HCT116 (cell line): ENCODE measurements around the gene MLC1.

ENCODE experiments used
- CEBPB ChIP-seq: IDR thresholded peaks from 2 replicates; pipeline ENCODE4 v1.6.1; 2012; ENCODE audit warnings: low read depth
- EZH2 ChIP-seq: fragments of 200-600 bp; sonication (generic); IDR thresholded peaks from 2 replicates; pipeline ENCODE4 v1.6.1; 2017; ENCODE audit warnings: antibody characterized with exemption, mixed run types
- EZH2phosphoT487 ChIP-seq: fragments of 200-600 bp; IDR thresholded peaks from 2 replicates; pipeline ENCODE4 v1.6.1; 2018; ENCODE audit warnings: antibody characterized with exemption, borderline replicate concordance
- JUND ChIP-seq: IDR thresholded peaks from 2 replicates; pipeline ENCODE4 v1.6.1; 2012
- POLR2A ChIP-seq: IDR thresholded peaks from 2 replicates; pipeline ENCODE4 v1.7.0; 2011; ENCODE audit warnings: borderline replicate concordance; ENCODE audit not compliant: insufficient read depth, insufficient read length; ENCODE audit errors: extremely low read depth
- RAD21 ChIP-seq: IDR thresholded peaks from 2 replicates; pipeline ENCODE4 v1.6.1; 2012; ENCODE audit warnings: low read depth, mild to moderate bottlenecking
- SIN3A ChIP-seq: IDR thresholded peaks from 2 replicates; pipeline ENCODE4 v1.6.1; 2012; ENCODE audit warnings: low read depth
- SP1 ChIP-seq: IDR thresholded peaks from 2 replicates; pipeline ENCODE4 v1.6.1; 2012; ENCODE audit warnings: low read depth
- YY1 ChIP-seq: IDR thresholded peaks from 2 replicates; pipeline ENCODE4 v1.6.1; 2011; ENCODE audit warnings: low read length, low read depth, moderate library complexity, mild to moderate bottlenecking; ENCODE audit not compliant: insufficient replicate concordance; ENCODE audit errors: extremely low read depth
- ZNF274 ChIP-seq: fragments of 200-500 bp; sonication (Bioruptor generic); IDR thresholded peaks from 2 replicates; pipeline ENCODE4 v1.6.1; 2014; ENCODE audit warnings: mild to moderate bottlenecking, low read depth, low read length, inconsistent platforms
- TF ChIP-seq, protein P1 (sequence below), 3 experiments: fragments of 200-600 bp in 1 of 3; sonication (generic) in 1 of 3; IDR thresholded peaks in 2 of 3; conservative IDR thresholded peaks in 1 of 3; 2 replicates each; pipeline ENCODE4 v1.5.1; 2012 to 2017; ENCODE audit warnings: low read depth in 2 of 3, low read length in 2 of 3, antibody characterized with exemption in 1 of 3, borderline replicate concordance in 1 of 3, control low read depth in 1 of 3, mild to moderate bottlenecking in 1 of 3, mixed read lengths in 1 of 3, mixed run types in 1 of 3, moderate library complexity in 1 of 3; ENCODE audit not compliant: insufficient read depth in 1 of 3
- TF ChIP-seq, protein P2 (sequence below): IDR thresholded peaks from 2 replicates; pipeline ENCODE4 v1.6.1; 2012; ENCODE audit warnings: low read depth

DNA sequence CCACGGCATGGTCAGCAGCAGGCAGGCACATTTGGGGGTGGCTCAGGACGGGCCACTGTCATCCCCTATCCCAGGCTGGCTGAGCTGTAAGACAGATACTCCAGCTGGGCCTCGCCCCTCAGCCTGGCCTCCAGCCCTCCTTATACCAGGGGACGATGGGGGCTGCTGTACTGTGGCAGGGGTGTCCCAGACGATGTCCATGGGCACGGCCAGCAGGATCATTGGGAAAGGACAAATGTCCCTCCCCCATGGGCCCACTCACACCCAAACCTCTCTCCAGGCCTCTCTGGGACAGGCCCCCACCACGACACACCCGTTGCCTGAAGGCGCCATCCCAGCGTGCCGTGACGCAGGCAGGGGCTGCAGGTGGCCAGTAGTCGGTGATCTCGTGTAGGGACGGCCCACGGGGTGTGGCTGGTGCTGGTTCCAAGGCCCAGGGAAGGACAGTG is 71.1 kb downstream of the MLC1 start:
- TF ChIP-seq POLR2A (no peak), SIN3A (no peak), YY1 (no peak), SP1 (no peak), ZNF274 (no peak), EZH2phosphoT487 (no peak), EZH2 (no peak), JUND (no peak), CEBPB (no peak), RAD21 (no peak)
- TF ChIP-seq, protein P1, sequence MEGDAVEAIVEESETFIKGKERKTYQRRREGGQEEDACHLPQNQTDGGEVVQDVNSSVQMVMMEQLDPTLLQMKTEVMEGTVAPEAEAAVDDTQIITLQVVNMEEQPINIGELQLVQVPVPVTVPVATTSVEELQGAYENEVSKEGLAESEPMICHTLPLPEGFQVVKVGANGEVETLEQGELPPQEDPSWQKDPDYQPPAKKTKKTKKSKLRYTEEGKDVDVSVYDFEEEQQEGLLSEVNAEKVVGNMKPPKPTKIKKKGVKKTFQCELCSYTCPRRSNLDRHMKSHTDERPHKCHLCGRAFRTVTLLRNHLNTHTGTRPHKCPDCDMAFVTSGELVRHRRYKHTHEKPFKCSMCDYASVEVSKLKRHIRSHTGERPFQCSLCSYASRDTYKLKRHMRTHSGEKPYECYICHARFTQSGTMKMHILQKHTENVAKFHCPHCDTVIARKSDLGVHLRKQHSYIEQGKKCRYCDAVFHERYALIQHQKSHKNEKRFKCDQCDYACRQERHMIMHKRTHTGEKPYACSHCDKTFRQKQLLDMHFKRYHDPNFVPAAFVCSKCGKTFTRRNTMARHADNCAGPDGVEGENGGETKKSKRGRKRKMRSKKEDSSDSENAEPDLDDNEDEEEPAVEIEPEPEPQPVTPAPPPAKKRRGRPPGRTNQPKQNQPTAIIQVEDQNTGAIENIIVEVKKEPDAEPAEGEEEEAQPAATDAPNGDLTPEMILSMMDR (IDR thresholded peaks at IDR 0.05 in 2 of 3, conservative IDR thresholded peaks at IDR 0.05 in 1 of 3; ENCODE audit: borderline replicate concordance in 1 of 3, insufficient read depth in 1 of 3, low read depth in 2 of 3, low read length in 2 of 3): no peak
- TF ChIP-seq, protein P2, sequence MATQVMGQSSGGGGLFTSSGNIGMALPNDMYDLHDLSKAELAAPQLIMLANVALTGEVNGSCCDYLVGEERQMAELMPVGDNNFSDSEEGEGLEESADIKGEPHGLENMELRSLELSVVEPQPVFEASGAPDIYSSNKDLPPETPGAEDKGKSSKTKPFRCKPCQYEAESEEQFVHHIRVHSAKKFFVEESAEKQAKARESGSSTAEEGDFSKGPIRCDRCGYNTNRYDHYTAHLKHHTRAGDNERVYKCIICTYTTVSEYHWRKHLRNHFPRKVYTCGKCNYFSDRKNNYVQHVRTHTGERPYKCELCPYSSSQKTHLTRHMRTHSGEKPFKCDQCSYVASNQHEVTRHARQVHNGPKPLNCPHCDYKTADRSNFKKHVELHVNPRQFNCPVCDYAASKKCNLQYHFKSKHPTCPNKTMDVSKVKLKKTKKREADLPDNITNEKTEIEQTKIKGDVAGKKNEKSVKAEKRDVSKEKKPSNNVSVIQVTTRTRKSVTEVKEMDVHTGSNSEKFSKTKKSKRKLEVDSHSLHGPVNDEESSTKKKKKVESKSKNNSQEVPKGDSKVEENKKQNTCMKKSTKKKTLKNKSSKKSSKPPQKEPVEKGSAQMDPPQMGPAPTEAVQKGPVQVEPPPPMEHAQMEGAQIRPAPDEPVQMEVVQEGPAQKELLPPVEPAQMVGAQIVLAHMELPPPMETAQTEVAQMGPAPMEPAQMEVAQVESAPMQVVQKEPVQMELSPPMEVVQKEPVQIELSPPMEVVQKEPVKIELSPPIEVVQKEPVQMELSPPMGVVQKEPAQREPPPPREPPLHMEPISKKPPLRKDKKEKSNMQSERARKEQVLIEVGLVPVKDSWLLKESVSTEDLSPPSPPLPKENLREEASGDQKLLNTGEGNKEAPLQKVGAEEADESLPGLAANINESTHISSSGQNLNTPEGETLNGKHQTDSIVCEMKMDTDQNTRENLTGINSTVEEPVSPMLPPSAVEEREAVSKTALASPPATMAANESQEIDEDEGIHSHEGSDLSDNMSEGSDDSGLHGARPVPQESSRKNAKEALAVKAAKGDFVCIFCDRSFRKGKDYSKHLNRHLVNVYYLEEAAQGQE: no peak
